A549 treated with ZK216348 at 1 μM for 4 hours (cell line): ENCODE data around the gene WAS. TPM values are rescaled to one million over a fixed set of nuclear protein-coding genes. Genes with fewer than 3 reads are reported as not detected.

Experiments
- total RNA-seq: library from RNA; stranded (reverse); fragments of 200-300 nt; extraction: Qiagen RNA extraction; gene quantifications from 5 replicates; pipeline ENCODE4 v1.2.3, GENCODE V29; 2022; ENCODE audit warnings: low read depth

The WAS gene
- 0.13 to 0.52 TPM (median 0.19 TPM) in 4 of 5 replicates, not detected in the other for total RNA-seq

GRCh38 chrX:48683411-48683982, at the start of gene WAS:
Gene WAS (plus strand): TSS chrX:48683799. CDS start chrX:48683854, 55 bp downstream.

GRCh38 chrX:48696301-48696908, 12.8 kb downstream of the WAS start, which contains the start of gene SUV39H1:
Gene SUV39H1 (plus strand): TSS chrX:48696734. CDS start chrX:48696785, 51 bp downstream.

Other genes with a start within 250 kb of the WAS start
- 0.32 to 0.38 TPM (median 0.35 TPM) in 3 of 5 replicates, not detected in the others for gene SLC38A5, start 213.5 kb upstream of the WAS start, total RNA-seq
- 64.7 to 76.3 TPM (median 69.2 TPM) in 5 replicates for gene FTSJ1, start 207.6 kb upstream of the WAS start, total RNA-seq
- 12.4 to 19.4 TPM (median 18.0 TPM) in 5 replicates for gene PORCN, start 174.8 kb upstream of the WAS start, total RNA-seq
- gene EBP, start 162.0 kb upstream of the WAS start, total RNA-seq = 111 to 149 TPM (median 144 TPM) in 5 replicates
- gene TBC1D25, start 144.1 kb upstream of the WAS start, total RNA-seq = 9.4 to 13.6 TPM (median 12.3 TPM) in 5 replicates
- gene RBM3, start 109.3 kb upstream of the WAS start, total RNA-seq = 327 to 627 TPM (median 354 TPM) in 5 replicates
- gene WDR13, start 86.3 kb upstream of the WAS start, total RNA-seq = 56.8 to 92.4 TPM (median 73.5 TPM) in 5 replicates
- gene SUV39H1, start 12.9 kb downstream of the WAS start, total RNA-seq = 17.4 to 24.2 TPM (median 23.1 TPM) in 5 replicates
- gene GLOD5, start 77.9 kb downstream of the WAS start, total RNA-seq = not detected in 5 replicates
- gene GATA1, start 102.8 kb downstream of the WAS start, total RNA-seq = not detected in 5 replicates
- 24.5 to 38.5 TPM (median 32.5 TPM) in 5 replicates for gene HDAC6, start 118.3 kb downstream of the WAS start, total RNA-seq
- 0.19 TPM in 1 of 5 replicates, not detected in the others for gene ERAS, start 142.7 kb downstream of the WAS start, total RNA-seq
- 14.2 to 57.6 TPM (median 52.0 TPM) in 5 replicates for gene PCSK1N, start 151.8 kb downstream of the WAS start, total RNA-seq
- 65.2 to 99.9 TPM (median 98.2 TPM) in 5 replicates for gene TIMM17B, start 214.0 kb downstream of the WAS start, total RNA-seq
- gene PQBP1, start 214.1 kb downstream of the WAS start, total RNA-seq = 88.6 to 103 TPM (median 94.0 TPM) in 5 replicates
- gene SLC35A2, start 227.8 kb downstream of the WAS start, total RNA-seq = 42.8 to 68.8 TPM (median 65.0 TPM) in 5 replicates
- 8.5 to 10.0 TPM (median 9.0 TPM) in 5 replicates for gene PIM2, start 235.2 kb downstream of the WAS start, total RNA-seq